LNCAP (cell line): Measurements from ENCODE around the gene GLIS2.

Experiments used
- CTCF ChIP-seq: fragments of 450-650 bp; IDR thresholded peaks from 2 replicates; pipeline ENCODE4 v1.5.1; 2017; ENCODE audit warnings: mild to moderate bottlenecking

The GLIS2 gene

GRCh38 chr16:4358831-4359561, 43.1 kb downstream of the GLIS2 start:
- peak; percentile 97 for TF ChIP-seq CTCF

GRCh38 chr16:4359914-4360313, 44.0 kb downstream of the GLIS2 start:
- TF ChIP-seq CTCF, result no peak

GRCh38 chr16:4360538-4361021, 44.7 kb downstream of the GLIS2 start:
- TF ChIP-seq CTCF, result no peak

- no peak for TF ChIP-seq CTCF
Observed at GRCh38 chr16:4361033-4361943, 45.4 kb downstream of the GLIS2 start.

GRCh38 chr16:4361944-4362311, 46.1 kb downstream of the GLIS2 start:
- no peak for TF ChIP-seq CTCF

GRCh38 chr16:4362476-4363135, 46.7 kb downstream of the GLIS2 start:
- TF ChIP-seq CTCF, result no peak

- no peak for TF ChIP-seq CTCF
Observed at GRCh38 chr16:4364196-4365013, 48.5 kb downstream of the GLIS2 start.
